Activated CD4-positive, alpha-beta T cell treated with anti-CD3 and anti-CD28 coated beads, Interleukin-2, amount 50 U/mL, for 24 hours (primary cell): ENCODE results near the gene RAB22A.
"Not testable (repeated sequence)": the region's sequence is repeated elsewhere in the genome, so short reads cannot be mapped to it uniquely, and the experiment has no call there.

Experiments
- DNase-seq, 2 donors: peaks; one replicate each; pipeline ENCODE4 v3.0.0-alpha.2; 2020; ENCODE audit warnings: low read depth in 1 of 2, low spot score in 1 of 2

Gene RAB22A

GRCh38 chr20:58342104-58342945 lies 32.8 kb downstream of the RAB22A start:
- no peak for DNase-seq

GRCh38 chr20:58344741-58345140 lies 35.2 kb downstream of the RAB22A start:
- no peak for DNase-seq

- no peak for DNase-seq
Observed at GRCh38 chr20:58349570-58349969, 40.1 kb downstream of the RAB22A start.

DNA sequence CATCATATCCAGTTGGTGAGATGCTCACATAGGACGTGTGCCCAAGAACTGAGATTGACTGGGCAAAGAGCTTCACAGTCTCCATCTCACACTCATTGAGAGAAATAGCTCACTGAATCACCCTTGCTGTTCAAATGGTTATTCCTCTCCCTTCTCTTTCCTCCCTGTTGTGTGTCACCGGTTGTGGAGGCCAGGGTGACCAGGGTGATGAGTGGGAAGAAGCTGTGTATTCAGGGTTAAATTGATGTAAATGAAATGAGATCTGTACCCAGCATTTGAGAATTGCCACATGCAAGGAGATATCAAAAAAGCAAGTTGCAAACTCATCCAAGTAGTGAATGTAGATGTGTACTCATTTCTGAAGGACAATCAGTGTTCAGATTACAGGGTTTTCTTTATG lies 43.0 kb downstream of the RAB22A start:
- DNase-seq: no peak

- no peak for DNase-seq
Observed at GRCh38 chr20:58359441-58359840, 49.9 kb downstream of the RAB22A start.

DNA sequence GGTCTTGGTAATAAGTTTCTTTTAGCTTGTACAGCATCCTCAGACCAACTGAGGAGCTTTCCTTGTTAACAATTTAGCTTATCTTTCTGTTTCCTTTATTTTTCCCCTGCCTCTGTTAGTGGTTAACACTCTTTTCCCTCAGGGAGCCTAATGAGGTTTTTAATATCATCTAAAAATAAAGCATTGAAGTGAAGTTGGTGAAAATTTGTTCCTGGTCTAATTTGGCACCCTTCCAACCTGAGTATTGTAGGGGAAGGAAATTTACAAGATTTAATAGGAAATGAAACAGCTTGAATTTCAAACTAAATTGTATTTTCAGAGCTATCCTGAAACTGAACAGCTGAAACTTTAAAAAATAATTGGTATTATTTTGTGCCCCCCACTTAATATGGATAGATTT lies 51.4 kb downstream of the RAB22A start:
- no peak for DNase-seq

GRCh38 chr20:58361481-58362205 lies 52.1 kb downstream of the RAB22A start:
- no peak for DNase-seq

DNA sequence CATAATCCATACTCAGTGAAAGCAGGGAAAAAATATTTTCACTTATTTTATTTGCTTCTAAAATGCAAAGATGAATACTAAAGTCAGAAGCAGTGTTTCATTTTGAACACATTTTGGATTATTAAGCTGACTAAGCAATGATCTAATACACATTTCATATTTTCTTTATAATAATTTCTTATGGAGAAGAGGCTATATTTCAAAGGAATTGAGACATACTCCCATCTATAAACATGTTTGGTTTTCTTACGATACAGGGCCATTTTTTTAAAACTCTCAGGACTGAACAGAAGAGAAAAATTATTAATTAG lies 52.6 kb downstream of the RAB22A start:
- no peak for DNase-seq

GRCh38 chr20:58362970-58363369 lies 53.5 kb downstream of the RAB22A start:
- DNase-seq: no peak

GRCh38 chr20:58366866-58367265 lies 57.4 kb downstream of the RAB22A start:
- no peak for DNase-seq

DNA sequence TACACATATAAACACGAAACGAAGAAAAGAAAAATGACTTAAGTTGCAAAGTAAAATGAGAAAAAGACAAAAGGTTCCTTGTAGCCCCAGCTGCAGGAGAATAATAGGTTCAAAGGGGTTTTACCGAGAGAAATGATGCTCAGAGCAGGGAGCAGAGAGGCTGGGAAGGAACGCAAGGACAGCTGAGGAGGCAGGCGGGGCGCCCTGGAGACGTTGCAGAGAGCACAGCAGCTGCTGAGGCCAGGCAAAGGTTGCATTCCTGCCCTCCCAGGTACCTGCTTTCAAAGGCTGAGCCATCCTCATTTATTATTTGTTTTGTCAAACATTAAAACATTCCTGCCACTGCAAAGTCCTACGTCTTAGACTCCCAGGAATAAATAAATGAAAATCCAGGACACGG lies 63.3 kb downstream of the RAB22A start:
- DNase-seq: no peak

GRCh38 chr20:58373296-58373695 lies 63.8 kb downstream of the RAB22A start:
- DNase-seq: not testable (repeated sequence)

- no peak for DNase-seq
Observed at GRCh38 chr20:58374027-58374850, 64.7 kb downstream of the RAB22A start.

- DNase-seq: no peak
Observed at GRCh38 chr20:58374906-58375758, 65.6 kb downstream of the RAB22A start.

- DNase-seq: no peak
Observed at GRCh38 chr20:58375759-58376352, 66.3 kb downstream of the RAB22A start.

GRCh38 chr20:58377017-58377416 lies 67.5 kb downstream of the RAB22A start:
- DNase-seq: no peak

GRCh38 chr20:58377766-58378401 lies 68.4 kb downstream of the RAB22A start:
- no peak for DNase-seq

GRCh38 chr20:58378704-58379103 lies 69.2 kb downstream of the RAB22A start:
- no peak for DNase-seq

DNA sequence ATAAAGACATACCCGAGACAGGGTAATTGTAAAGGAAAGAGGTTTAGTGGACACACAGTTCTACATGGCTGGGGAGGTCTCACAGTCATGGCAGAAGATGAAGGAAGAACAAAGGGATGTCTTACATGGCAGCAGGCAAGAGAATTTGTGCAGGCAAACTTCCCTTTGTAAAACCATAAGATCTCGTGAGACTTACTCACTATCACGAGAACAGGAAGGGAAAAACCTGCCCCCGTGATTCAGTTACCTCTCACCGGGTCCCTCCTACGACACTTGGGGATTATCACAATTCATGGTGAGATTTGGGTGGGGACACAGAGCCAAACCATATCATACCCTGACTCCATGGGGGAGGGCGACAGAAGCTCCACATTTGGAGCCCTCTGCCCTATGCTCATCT lies 72.1 kb downstream of the RAB22A start:
- DNase-seq: no peak

DNA sequence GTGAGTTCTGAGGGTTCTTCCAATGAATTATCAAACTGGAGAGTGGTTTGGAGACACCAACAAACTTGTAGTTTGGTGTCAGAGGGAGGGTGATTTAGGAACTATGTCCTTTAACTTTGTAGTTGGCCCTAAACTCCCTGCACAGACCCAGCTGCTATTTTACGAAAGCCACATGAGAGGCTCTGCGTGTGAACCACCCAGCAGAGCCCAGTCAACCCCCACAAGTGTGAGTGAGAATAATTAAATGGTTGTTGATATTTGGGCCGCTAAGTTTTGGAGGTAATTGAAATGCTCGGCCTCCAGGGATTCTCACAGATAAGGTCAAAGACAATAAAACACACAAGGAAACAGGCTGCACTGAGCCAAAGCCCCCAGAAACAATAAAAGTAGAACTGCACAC lies 72.6 kb downstream of the RAB22A start:
- DNase-seq: no peak
